Smooth muscle cell (in vitro differentiated cells): Measurements from ENCODE around the gene ARHGAP23. TPM values are rescaled to one million over a fixed set of nuclear protein-coding genes. Genes with fewer than 3 reads are reported as not detected.
A peak's percentile ranks its signal among the peaks of the same experiment; 100 is the strongest.

Experiments
- DNase-seq: peaks from one replicate; lab custom pipeline; 2025; ENCODE audit not compliant: unreplicated experiment; lab: John Stamatoyannopoulos, UW
- H2AFZ ChIP-seq: fragments of 200-600 bp; sonication (generic); 2 replicates; pipeline ENCODE4 v1.6.0; 2016; ENCODE audit warnings: antibody characterized with exemption, low read depth, mild to moderate bottlenecking
- H3F3A ChIP-seq: fragments of 200-600 bp; sonication (generic); 2 replicates; pipeline ENCODE4 v1.6.0; 2017; ENCODE audit warnings: antibody characterized with exemption, low read depth
- H3K27ac ChIP-seq: fragments of 200-600 bp; sonication (generic); 2 replicates; pipeline ENCODE4 v1.5.1; 2016; ENCODE audit warnings: low read depth, mild to moderate bottlenecking
- H3K27me3 ChIP-seq: fragments of 200-600 bp; sonication (generic); 2 replicates; pipeline ENCODE4 v1.6.1; 2016; ENCODE audit warnings: low read depth, mild to moderate bottlenecking
- H3K36me3 ChIP-seq: fragments of 200-600 bp; sonication (generic); 2 replicates; pipeline ENCODE4 v1.5.1; 2016; ENCODE audit warnings: low read depth
- H3K4me1 ChIP-seq: fragments of 200-600 bp; sonication (generic); 2 replicates; pipeline ENCODE4 v1.5.1; 2016; ENCODE audit warnings: low read depth
- H3K4me2 ChIP-seq: fragments of 200-600 bp; sonication (generic); 2 replicates; pipeline ENCODE4 v1.6.0; 2016; ENCODE audit warnings: mild to moderate bottlenecking
- H3K4me3 ChIP-seq: fragments of 200-600 bp; sonication (generic); 2 replicates; pipeline ENCODE4 v1.5.1; 2016; ENCODE audit warnings: mild to moderate bottlenecking
- H3K79me2 ChIP-seq: fragments of 200-600 bp; sonication (generic); 2 replicates; pipeline ENCODE4 v1.6.0; 2016; ENCODE audit warnings: low read depth, mild to moderate bottlenecking
- H3K9ac ChIP-seq: fragments of 200-600 bp; sonication (generic); 2 replicates; pipeline ENCODE4 v1.6.0; 2016; ENCODE audit warnings: low read depth
- H3K9me3 ChIP-seq: fragments of 200-600 bp; sonication (generic); replicated peaks from 2 replicates; pipeline ENCODE4 v1.5.1; 2016; ENCODE audit warnings: low read depth
- H4K20me1 ChIP-seq: fragments of 200-600 bp; sonication (generic); 2 replicates; pipeline ENCODE4 v1.6.0; 2016; ENCODE audit warnings: low read depth
- WGBS: methylation state at CpG from one replicate; pipeline ENCODE4 v1.1.7; 2016; ENCODE audit warnings: low lambda C conversion rate; 5-methylcytosine and 5-hydroxymethylcytosine counted together
- polyA plus RNA-seq: library from polyadenylated mRNA; unstranded; fragments of >200 nt; fragmentation: Nextera tagmentation; extraction: Ambion mirVana; gene quantifications from 2 replicates; pipeline ENCODE4 v1.2.1, GENCODE V29; 2016
- total RNA-seq: library from RNA; depleted of rRNA; stranded (reverse); fragments of >200 nt; gene quantifications from 2 replicates; pipeline ENCODE4 v1.2.3, GENCODE V29; 2014
- TF ChIP-seq, protein P1 (sequence below): fragments of 200-600 bp; sonication (generic); IDR thresholded peaks from 2 replicates; pipeline ENCODE4 v1.5.1; 2017; ENCODE audit warnings: borderline replicate concordance, mild to moderate bottlenecking, antibody characterized with exemption; ENCODE audit not compliant: insufficient read depth, poor library complexity, severe bottlenecking

Gene ARHGAP23
- total and polyA plus RNA-seq, 2 experiments from 2014 or later = 24.9 to 34.0 TPM

DNA sequence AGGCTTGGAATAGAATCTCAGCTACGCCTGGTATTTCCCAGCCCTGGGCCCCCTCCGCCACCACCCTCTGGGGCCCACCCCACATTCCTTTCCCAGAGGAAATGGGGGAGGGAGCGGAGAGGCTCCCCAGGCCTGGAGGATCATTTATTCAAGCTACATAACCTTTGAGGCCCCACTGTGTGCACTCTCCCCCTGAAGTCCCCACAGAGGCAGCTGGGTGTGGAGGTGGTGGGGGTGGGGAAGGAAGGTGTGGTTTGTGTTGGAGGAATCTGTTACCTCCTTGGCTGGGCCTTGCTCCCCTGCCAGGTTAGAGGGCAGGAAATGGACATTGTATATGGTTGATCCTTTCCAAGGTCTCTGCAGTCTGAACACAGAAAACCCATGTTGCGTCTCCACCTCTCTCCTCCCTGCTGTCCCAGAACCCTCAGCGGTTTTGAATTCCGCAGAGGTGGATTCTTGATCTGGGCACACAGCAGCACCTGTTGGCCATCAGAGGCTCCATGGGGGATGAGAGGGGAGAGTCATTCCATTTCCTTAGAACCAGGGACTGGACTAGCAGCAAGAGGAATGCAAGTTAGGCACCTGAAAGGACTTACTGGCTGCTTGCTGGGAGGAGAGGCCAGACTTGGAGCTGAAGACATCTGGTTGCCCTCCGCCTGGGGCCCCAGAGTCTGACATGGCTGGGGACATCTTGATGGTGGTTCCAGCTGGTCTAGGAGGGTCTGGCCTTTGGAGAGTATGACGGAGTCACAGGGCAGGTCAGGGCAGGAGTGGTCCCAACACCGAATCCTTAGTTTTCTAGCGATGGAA lies 23.0 kb downstream of the ARHGAP23 start:
- Histone ChIP-seq H3K4me3 (peak overlapping the region; percentile 30), H3K36me3 (no peaks in the 10 kb centered on the region), H2AFZ (no peak overlapping the region), H3K27me3 (no peaks in the 10 kb centered on the region), H3K9ac (peak overlapping the region; percentile 30), H3F3A (peaks cover 42% of the 10 kb centered on the region), H3K27ac (peak overlapping the region; percentile 91), H3K4me1 (peaks cover 63% of the 10 kb centered on the region), H3K79me2 (peaks cover 18% of the 10 kb centered on the region), H4K20me1 (peaks cover 89% of the 10 kb centered on the region), H3K9me3 (no peaks in the 10 kb centered on the region), H3K4me2 (peak overlapping the region; percentile 86)
- no peak for DNase-seq
- TF ChIP-seq, protein P1, sequence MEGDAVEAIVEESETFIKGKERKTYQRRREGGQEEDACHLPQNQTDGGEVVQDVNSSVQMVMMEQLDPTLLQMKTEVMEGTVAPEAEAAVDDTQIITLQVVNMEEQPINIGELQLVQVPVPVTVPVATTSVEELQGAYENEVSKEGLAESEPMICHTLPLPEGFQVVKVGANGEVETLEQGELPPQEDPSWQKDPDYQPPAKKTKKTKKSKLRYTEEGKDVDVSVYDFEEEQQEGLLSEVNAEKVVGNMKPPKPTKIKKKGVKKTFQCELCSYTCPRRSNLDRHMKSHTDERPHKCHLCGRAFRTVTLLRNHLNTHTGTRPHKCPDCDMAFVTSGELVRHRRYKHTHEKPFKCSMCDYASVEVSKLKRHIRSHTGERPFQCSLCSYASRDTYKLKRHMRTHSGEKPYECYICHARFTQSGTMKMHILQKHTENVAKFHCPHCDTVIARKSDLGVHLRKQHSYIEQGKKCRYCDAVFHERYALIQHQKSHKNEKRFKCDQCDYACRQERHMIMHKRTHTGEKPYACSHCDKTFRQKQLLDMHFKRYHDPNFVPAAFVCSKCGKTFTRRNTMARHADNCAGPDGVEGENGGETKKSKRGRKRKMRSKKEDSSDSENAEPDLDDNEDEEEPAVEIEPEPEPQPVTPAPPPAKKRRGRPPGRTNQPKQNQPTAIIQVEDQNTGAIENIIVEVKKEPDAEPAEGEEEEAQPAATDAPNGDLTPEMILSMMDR = no peak
- 9% methylated on average over 8 of the region's 10 CpGs for WGBS

DNA sequence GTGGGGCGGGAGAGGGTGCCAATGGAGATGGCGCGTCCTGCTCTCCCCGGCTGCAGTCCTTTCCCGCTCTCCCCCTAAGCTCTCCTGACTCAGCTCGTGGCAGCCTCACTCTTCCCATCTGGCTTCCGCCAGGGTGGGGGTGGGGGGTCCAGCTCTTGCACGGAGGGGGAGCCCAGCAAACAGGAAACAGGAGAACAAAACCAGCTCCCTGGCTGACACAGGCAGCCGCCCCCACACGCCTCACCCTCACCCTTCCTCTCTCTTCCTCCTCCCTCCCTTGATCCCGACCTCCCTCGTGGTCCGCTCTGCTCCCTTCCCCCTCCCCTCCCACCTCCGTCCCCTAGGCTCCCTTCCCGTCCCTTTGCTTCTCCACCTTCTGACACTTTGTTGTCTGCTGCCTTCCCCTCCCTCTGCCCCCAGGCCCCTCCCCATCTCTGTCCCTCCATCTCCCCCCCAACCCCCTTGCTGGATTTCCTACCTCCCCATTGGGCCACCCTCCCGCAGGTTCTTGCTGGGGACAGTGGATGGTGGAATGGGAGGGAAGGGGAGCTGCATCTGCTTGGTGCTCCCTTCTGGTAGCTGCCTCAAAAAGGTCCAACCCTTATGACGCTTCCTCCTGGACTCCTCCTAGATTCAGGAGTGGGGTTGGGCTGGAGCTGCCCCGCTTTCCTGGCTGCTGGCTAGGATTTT lies 23.7 kb downstream of the ARHGAP23 start:
- TF ChIP-seq, protein P1 = no peak
- 29% methylated on average over 4 of the region's 18 CpGs for WGBS
- Histone ChIP-seq H3K36me3 (no peaks in the 10 kb centered on the region), H3F3A (peaks cover 42% of the 10 kb centered on the region), H3K9me3 (no peaks in the 10 kb centered on the region), H3K79me2 (peaks cover 24% of the 10 kb centered on the region), H3K4me2 (peak overlapping the region; percentile 86), H3K9ac (peak overlapping the region; percentile 30), H2AFZ (no peak overlapping the region), H3K27me3 (no peaks in the 10 kb centered on the region), H3K4me3 (peak overlapping the region; percentile 30), H4K20me1 (peaks cover 89% of the 10 kb centered on the region), H3K4me1 (peaks cover 64% of the 10 kb centered on the region), H3K27ac (peak overlapping the region; percentile 91)
- peak; percentile 49 for DNase-seq

DNA sequence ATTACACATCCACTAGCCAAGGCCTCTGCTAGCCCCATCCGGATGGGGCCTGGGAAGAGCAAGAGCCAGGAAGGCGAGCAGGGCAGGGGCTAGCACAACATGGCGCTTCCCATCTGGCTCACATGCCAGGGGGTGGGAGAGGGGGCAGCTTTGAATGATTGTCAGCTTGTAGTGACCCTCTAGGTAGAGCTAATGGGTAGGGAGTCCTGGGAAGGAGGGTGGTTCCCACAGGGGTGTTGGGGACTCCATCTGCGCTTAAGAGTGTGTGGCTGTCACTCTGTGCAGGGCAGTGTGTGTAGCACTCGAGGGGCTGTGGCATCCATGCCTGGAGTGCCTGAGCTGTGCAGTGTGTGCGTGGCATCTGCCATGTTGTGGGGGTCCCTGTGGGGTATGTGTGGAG lies 24.5 kb downstream of the ARHGAP23 start:
- Histone ChIP-seq H3F3A (peaks cover 42% of the 10 kb centered on the region), H3K27ac (peak overlapping the region; percentile 91), H2AFZ (no peak overlapping the region), H3K4me3 (no peak overlapping the region), H3K79me2 (peaks cover 31% of the 10 kb centered on the region), H3K36me3 (no peaks in the 10 kb centered on the region), H3K4me1 (peaks cover 61% of the 10 kb centered on the region), H3K9me3 (no peaks in the 10 kb centered on the region), H3K4me2 (peak overlapping the region; percentile 86), H3K27me3 (no peaks in the 10 kb centered on the region), H4K20me1 (peaks cover 91% of the 10 kb centered on the region), H3K9ac (peak overlapping the region; percentile 7)
- 82% methylated on average over 6 of the region's 6 CpGs for WGBS
- TF ChIP-seq, protein P1 = no peak
- DNase-seq = no peak
